ENCODE measurements around the gene NT5DC3. TPM values are rescaled to one million over a fixed set of nuclear protein-coding genes. Genes with fewer than 3 reads are reported as not detected.

The NT5DC3 gene
- total RNA-seq, 1 donor from 2014 or later = 6.6 TPM

DNA sequence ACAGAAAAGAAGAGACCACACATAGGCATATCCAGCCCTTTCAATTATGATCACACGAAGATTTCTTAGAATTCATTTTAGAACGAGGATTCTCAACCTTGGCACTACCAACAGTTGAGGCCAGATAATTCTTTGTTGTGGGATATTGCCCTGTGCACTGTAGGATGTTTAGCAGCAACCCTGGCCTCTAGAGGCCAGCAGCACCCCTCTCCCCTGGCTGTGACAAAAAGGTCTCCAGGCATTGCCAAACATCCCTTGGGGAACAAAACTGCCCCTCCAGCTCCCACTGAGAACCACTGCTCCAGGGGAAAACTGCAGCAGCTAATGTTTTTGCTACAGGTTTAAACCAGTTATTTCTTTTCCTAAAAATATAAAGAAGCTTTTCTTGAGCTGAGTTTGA, 7.1 kb downstream of the NT5DC3 start:
- DNase-seq (ENCODE audit: low read depth) = no peak
- Histone ChIP-seq H3K36me3 (ENCODE audit: control insufficient read depth, insufficient read depth, low read length) (no peaks in the 10 kb centered on the region), H3K27me3 (ENCODE audit: control insufficient read depth, insufficient read depth, low read length) (no peaks in the 10 kb centered on the region), H3K4me3 (ENCODE audit: low read depth, low read length) (no peak overlapping the region)
- no peak for FAIRE-seq
- TF ChIP-seq, protein P1, sequence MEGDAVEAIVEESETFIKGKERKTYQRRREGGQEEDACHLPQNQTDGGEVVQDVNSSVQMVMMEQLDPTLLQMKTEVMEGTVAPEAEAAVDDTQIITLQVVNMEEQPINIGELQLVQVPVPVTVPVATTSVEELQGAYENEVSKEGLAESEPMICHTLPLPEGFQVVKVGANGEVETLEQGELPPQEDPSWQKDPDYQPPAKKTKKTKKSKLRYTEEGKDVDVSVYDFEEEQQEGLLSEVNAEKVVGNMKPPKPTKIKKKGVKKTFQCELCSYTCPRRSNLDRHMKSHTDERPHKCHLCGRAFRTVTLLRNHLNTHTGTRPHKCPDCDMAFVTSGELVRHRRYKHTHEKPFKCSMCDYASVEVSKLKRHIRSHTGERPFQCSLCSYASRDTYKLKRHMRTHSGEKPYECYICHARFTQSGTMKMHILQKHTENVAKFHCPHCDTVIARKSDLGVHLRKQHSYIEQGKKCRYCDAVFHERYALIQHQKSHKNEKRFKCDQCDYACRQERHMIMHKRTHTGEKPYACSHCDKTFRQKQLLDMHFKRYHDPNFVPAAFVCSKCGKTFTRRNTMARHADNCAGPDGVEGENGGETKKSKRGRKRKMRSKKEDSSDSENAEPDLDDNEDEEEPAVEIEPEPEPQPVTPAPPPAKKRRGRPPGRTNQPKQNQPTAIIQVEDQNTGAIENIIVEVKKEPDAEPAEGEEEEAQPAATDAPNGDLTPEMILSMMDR (IDR thresholded peaks at IDR 0.05; ENCODE audit: insufficient read depth, low read length, severe bottlenecking) = no peak

GRCh38 chr12:103833095-103833775, 7.8 kb downstream of the NT5DC3 start:
- FAIRE-seq (no peak), DNase-seq (ENCODE audit: low read depth) (no peak)
- no peaks in the 10 kb centered on the region for H3K36me3 ChIP-seq (ENCODE audit: control insufficient read depth, insufficient read depth, low read length)
- no peak overlapping the region for H3K4me3 ChIP-seq (ENCODE audit: low read depth, low read length)
- no peaks in the 10 kb centered on the region for H3K27me3 ChIP-seq (ENCODE audit: control insufficient read depth, insufficient read depth, low read length)
- TF ChIP-seq, protein P1 (IDR thresholded peaks at IDR 0.05; ENCODE audit: insufficient read depth, low read length, severe bottlenecking) = no peak

DNA sequence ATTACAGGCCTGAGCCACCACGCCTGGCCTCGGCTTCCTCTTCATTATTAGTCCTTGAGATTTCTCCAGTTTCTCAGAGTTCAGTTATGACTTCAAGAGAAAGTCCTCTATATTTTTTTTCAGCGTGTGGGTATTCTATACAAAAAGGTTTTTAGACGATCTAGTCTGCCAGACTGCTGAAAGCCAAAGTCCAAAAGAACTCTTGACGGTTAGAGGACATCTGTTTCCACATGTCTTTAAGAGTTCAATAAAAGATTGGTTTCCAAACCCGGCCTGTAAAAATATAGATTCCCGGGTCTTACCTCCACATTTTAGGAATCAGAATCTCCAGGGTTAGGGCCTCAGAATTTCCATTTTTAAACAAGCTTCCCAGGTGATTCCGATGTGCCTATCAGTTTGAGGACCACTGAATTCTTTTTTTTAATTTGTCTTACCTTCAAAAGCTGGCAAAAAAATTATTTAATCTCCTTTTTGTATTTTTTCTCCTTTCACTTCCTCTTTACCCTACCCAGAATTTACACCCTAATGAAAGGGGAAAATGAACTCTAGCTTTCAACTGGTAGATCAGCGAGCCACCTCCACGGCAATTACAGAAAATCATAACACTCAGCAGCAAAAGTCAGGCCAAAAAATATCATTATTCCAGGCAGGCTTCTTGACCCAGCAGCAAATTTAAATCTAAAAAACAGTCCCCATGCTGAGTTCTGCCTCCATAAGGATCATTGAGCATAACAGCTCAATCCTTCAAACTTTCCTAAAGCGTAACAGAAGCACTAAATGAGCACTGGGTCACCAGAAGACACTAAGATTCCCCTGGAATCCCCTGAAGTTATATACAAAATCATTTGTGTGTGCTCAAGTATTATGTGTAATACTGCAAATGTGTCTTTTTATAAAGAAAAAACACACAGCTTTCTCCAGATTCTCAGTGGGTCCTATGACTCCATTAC, 8.7 kb downstream of the NT5DC3 start:
- no peak for FAIRE-seq
- TF ChIP-seq, protein P1 (IDR thresholded peaks at IDR 0.05; ENCODE audit: insufficient read depth, low read length, severe bottlenecking) = no peak

GRCh38 chr12:103830730-103831320, 10.2 kb downstream of the NT5DC3 start:
- Histone ChIP-seq H3K27me3 (ENCODE audit: control insufficient read depth, insufficient read depth, low read length) (no peaks in the 10 kb centered on the region), H3K4me3 (ENCODE audit: low read depth, low read length) (no peak overlapping the region), H3K36me3 (ENCODE audit: control insufficient read depth, insufficient read depth, low read length) (no peaks in the 10 kb centered on the region)
- no peak for FAIRE-seq
- DNase-seq (ENCODE audit: low read depth) = no peak
- TF ChIP-seq, protein P1 (IDR thresholded peaks at IDR 0.05; ENCODE audit: insufficient read depth, low read length, severe bottlenecking) = no peak

More for the DNA sequence above, 8.7 kb downstream of the NT5DC3 start:
- Histone ChIP-seq H3K36me3 (ENCODE audit: control insufficient read depth, insufficient read depth, low read length) (no peaks in the 10 kb centered on the region), H3K27me3 (ENCODE audit: control insufficient read depth, insufficient read depth, low read length) (no peaks in the 10 kb centered on the region), H3K4me3 (ENCODE audit: low read depth, low read length) (no peak overlapping the region)
- no peak for DNase-seq (ENCODE audit: low read depth)

DNA sequence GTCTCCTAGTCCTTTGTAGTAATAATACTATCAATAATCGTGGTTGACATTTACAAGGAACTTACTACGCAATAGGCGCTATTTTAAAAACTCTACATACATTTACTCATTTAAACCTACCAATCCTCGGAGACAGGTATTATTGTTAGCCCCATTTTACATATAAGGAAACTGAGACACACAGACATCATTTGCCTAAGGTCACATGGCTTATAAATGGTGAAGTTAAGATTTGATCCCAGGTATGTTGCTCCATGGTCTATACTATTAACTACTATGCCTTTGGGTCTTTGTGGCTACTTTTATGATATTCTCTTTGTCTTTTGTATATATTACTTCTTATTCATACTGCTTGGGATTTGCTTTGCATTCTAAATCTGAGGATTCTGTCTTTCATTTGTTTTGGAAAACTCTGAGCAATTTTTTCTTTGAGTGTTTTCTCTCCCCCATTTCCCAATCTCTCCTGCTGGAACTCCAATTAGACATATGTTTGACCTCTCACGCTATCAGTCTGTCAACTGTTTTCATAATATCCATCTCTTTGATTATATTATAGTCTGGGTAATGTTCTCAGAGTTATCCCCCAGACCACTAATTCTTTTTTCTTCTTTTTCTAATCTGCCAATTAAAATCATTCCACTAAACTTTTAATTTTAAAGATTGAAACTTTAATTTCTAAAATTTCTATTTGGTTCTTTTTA, 10.9 kb downstream of the NT5DC3 start:
- TF ChIP-seq, protein P1 (IDR thresholded peaks at IDR 0.05; ENCODE audit: insufficient read depth, low read length, severe bottlenecking) = no peak
- H3K36me3 ChIP-seq (ENCODE audit: control insufficient read depth, insufficient read depth, low read length) = no peaks in the 10 kb centered on the region
- DNase-seq (ENCODE audit: low read depth) (no peak), FAIRE-seq (no peak)
- no peaks in the 10 kb centered on the region for H3K27me3 ChIP-seq (ENCODE audit: control insufficient read depth, insufficient read depth, low read length)
- no peak overlapping the region for H3K4me3 ChIP-seq (ENCODE audit: low read depth, low read length)
